Suppressor macrophage (primary cell): Measurements from ENCODE around the gene FAM118B.

Source experiments
- DNase-seq, 4 experiments: peaks; one replicate each; pipeline ENCODE4 v3.0.0-alpha.2; 2020 to 2022
- total RNA-seq, 17 experiments: gene quantifications; one replicate each; lab custom pipeline; 2026; ENCODE audit warnings: mixed read lengths in 6 of 17, inconsistent platforms in 3 of 17; lab: John Stamatoyannopoulos, UW

FAM118B gene
- 9.0 to 24.2 (median 17.3) reads per million in 17 experiments for total RNA-seq

DNA sequence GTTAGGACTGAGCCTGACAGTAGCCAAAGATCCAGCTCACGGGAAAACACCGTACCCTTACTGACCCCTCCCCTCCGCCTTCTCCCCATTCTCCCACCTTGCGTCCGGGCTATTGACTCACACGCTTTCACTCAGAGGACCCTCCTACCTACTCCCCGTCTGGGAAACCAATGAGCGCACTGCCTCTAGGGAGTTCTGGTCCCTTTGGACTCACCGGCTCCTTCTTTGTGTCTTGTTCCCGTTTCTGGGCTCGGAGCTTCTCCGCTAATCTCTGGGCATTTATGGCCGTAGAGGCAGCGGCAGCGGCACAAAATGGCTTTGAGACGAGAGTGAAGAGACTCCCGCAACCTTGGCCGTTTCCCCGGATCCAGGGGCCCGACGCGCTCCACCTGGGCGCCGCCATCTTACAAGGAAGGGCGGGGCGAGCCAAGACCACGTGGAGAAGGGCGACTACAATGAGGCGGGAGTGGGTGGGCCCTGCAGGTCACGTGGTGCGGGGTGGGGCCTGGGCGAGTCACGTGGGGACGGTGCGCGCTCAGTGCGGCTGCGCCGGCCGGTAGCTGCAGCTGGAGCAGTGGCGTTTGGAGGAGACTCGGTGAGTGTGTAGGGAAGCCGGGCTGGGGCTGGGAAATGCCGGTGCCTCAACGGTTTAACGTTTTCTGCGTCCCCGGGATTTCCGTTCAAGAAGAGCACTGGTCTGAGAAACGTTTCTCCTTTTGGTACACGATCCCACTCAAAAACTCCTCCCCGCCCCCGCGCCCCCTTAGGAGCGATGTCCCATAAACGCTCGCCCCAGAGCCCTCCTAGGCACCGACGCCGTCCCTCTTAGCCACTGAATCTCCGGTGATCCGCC, at the start of gene FAM118B, which contains the start of gene RPUSD4:
FAM118B (plus strand) TSS at position 547 of the 853 bp plus-strand sequence. CDS start 23,220 bp downstream, outside the sequence.
RPUSD4 (minus strand) TSS at position 415 of the 853 bp plus-strand sequence; CDS start at position 403, 12 bp downstream.
- DNase-seq = peak; percentile 98 to 99 (median 98)

DNA sequence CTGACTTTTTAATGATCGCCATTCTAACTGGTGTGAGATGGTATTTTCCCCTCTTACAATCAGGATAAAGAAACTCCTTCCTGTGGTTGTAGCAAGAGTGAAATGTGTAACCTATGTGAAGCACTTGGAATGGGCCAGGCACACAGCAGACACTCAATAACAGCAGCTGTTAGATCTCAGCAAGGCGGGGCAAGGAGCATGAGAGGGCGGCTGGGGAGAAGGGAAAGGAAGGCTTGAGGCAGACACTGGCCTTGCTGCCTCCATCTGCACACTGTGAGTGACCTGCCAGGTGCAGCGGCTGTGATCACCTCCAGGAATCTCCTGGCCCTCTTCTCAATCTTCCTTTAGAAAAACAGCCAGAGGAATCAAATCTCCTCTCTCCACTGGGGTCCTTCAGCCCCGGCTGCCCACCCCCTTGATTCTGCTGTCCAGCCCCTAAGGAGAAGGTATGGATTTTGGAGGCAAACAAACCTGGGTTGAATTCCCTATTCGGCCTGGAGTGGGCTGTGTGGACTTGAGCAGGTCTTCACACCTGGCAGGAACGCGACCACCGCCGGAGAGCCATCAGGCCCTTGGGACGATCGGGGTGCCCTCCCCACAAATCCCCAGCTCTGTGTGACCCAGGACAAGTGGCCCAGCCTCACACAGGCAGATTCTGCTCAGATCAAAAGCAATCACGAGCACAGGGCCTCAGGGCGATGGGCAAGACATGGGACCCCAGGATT, 49.1 kb upstream of the FAM118B start:
- no peak for DNase-seq

DNA sequence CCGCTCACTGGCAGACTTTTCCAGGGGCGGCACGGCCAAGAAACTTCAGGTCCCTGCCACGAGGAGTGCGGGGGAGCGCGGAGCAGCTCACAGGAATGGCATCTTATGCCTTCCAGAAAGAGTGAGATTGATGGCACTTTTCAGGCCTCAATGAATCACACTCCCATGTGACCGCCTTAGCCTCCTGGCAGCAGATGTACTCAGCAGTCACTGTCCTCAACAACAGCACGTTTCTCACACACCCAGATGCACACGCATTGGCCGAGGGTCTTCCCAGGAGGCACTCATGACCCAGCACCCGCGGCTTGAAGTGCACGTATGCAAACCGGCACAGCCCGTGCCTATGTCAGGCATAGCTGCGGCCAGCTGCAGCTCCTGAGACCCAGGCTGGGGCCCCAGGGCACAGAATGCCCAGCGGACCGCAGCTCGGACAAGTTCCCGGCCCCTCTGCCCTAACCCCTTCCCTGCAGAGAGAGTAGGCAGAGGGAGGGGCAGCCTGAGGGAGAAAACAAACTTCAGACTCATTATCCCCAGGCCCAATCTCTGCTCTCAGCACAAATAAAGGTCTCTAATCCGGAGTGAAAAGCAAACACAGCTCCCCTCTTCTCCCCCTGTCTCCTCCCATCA, 48.4 kb upstream of the FAM118B start:
- DNase-seq = no peak

DNA sequence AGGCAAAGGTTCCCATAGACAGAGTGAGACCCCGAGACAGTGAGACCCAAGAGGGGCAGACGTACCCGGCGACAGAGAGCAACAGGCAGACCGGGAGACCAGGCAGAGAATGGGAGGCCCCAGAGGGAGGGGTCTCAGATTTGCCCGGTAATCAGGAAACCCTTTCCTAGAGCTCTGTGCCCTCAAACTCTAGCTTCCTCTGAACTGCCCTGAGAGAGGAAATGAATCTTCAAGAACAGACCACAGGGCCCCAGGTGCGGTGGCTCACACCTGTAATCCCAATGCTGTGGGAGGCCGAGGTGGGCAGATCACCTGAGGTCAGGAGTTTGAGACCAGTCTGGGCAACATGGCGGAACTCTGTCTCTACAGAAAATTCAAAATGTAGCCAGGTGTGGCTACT, 47.8 kb upstream of the FAM118B start:
- DNase-seq = no peak

DNA sequence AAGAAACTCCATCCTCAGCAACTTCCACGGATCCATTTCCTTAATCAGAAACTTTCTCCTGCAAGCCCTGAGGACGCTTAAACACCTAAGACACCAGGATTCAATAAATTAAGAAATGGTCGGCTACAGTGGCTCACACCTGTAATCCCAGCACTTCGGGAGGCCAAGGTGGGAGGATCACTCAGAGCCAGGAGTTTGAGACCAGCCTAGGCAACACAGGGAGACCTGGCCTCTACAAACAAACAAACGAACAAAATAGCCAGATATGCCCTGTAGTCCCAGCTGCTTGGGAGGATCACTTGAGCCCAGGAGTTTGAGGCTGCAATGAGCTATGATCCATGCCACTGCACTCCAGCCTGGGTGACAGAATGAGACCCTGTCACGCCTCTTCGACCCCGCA, 46.8 kb upstream of the FAM118B start:
- DNase-seq = no peak

DNA sequence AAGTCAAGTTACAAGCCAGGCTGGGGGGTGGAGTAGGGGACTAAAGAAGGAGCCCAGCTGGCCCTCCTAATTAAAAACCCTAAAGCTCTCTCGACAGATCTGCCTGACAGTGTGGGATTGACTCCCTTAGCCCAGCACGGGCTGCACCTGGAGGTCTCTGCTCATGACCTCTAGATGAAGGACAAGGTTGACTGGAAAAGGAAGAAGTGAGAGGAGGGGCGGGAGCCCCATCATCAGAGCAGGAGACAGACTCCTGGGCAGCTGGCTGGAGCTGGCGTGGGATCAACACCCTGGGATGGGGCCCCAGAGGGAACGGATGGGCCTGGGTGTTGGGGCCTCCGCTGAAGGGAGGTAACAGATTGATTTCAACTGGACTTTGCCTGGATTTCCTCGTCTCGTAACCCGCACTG, 46.3 kb upstream of the FAM118B start:
- no peak for DNase-seq

DNA sequence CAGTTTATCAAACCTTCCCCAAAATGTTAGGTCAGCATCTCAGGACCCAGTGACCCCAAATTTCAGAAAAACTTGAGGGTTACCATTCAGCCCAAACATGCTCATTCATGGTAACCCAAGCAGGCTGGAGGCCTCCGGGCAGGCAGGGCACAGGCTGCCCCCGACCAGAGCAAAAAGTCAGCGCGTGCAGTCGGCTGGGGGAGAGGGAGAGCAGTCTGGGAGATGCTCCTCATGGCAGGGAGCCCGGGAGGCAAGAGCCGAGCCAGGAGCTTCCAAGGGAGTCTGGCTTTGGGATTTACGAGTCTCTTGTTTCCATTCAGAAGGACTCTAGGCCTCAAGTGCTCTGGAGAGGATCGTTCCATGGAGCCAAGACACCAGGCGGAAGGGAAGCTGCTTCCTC, 45.8 kb upstream of the FAM118B start:
- DNase-seq = no peak

DNA sequence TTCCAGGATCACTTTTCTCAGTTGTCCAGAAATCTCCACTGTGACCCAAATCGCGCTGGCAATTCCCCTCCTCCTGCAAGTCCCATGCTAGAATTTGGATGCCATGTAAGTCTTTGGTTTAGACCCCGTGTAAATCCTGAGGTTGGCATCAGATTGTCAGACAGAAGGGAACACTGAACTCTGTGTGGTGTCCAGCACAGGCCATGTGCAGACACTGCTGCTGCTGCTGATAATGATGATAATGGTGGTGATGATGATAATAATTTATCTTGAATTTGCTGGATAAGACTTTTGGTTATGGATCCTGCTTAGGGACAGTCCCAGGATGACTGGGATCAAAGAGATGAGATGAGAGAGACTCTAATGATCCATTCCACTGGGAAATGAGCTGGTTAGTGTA, 45.2 kb upstream of the FAM118B start:
- no peak for DNase-seq

DNA sequence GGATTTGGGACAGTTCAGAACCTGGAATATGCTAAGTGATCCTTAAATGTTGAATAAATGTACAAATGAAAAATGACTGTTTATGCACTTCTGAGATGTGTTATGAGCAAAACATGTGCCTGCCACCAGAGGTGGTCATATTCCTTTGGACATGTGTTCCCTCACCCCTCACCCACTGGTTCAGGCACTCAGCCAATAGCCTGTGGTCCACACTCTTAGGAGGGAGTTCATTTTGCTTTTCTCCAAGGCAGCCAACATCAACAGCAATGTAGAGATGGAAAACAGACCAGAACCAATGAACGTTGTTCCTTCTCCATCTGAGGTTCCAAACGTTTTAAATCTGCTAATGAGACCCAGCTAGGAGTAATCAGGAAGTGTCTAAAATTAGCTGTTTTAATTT, 44.1 kb upstream of the FAM118B start:
- DNase-seq = no peak

DNA sequence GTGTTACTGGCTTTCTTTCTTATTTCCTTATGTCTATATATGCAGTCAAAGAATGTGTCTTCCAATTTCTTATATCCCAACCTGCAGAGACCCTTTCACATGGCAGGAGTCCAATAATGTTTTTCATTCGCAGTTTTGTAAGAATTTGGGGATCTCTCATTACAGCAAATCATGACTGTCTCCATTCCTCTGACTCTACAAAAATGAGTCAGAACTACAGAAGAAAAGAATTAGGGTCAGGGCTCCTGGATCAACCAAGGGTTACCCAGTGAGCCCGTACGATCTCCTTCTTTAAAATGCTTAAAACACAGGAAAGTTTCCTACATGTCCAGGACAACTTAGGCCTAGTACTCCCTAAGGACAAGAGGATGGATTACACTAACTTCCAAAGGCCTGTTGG, 42.3 kb upstream of the FAM118B start:
- no peak for DNase-seq

DNA sequence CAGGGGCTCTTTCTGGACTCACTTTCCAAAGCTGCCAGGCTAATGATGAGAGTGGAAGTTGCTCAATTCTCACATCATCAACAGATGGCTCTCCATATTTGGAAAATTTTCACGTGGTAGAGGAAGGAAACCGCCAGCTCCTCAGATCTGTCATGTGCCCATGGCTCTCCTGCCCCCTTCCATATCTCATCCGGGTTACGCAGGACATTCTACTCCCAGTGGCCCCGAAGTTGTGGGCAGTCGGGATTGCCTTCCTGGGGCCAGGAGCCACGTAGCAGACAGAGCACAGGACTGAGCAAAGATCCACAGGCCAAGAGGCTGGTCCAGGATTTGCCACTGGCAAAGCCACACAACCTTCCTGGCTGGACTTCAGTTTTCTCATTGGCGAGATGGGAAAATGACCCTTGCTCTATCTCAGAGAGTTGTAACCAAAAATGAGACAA, 39.0 kb upstream of the FAM118B start:
- peak; percentile 59 to 83 (median 74) for DNase-seq

DNA sequence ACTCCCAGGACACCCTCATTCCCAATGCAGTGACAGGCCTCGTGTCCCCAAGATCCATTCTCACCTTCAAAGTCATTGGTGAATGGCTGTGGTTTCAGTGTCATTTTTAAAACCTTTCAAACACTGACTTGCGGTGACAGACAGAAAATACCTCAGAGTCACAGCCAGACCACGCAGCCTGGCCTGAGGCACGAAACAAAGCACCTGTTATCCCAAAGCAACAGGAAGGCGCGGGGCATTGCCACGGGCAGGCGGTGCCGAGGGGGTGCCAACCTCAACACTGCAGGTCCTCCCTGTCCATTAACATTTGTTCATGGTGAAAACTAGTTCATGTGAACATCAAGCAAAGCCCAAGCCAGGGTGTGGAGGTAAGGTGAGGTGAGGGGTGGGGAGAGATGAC, 38.3 kb upstream of the FAM118B start:
- DNase-seq = no peak

DNA sequence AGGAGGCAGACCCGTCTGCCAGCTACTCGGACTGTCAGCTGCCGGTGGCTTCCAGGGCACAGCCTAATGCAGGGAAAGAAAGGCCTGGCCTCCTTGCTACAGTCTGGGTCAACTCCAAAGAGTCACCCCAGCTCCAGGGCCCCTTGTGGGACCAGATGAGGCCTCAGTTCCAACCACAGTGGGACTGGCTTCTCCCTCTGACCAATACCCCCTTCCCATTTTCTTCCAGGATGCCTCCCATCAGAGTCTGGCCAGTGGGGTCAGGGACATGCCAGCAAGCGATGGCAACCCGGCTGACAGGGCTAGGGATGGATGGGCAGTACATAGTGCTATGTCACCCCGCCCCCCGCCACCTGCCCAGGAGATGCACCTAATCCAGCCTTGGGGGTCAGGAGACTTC, 36.8 kb upstream of the FAM118B start:
- no peak for DNase-seq

DNA sequence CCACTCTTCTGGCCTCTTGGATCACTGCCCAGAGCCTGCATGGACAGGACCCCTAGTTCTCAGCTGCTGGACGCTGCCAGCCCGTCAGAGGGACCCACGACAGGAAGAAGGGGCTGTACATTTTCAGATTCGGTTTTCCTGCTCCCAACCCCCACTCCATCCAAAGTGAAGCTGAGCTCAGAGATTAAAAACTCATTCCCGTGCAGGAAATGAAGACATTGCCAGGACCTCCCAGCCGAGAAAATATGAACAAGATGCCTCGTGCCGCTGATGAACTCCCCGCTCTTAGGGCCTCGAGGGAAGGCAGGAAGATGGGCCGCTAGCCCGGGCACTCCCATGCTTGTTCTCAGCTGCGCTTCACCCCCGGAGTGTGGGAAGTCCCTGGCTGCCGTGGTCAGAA, 36.2 kb upstream of the FAM118B start:
- DNase-seq = no peak

DNA sequence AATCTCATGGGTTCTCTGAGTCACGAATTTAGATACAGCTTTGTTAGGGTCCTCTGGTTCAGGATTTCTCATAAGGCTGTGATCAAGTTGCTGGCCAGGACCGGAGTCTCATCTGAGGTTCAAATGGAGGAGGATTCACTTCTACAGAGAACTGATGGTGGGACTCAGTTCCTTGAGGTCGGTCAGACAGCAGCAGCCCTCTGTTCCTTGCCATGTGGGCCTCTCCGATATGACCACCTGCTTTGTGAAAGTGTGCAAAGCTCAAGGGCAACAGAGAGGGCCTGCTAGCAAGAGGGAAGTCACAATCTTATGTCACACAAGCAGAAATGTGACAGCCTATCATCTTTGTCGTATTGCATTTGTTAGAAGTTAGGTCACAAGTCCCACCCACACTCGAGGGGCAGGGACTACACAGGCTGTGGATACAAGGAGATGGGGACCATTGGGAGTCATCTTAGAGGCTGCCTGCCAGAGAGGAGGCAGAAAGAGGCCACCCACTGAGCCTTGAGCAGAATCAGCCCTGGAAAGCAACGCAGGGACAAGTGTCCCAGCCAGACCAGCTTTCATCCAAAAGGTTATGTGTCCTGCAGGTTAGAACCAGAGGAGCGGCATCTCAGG, 34.6 kb upstream of the FAM118B start:
- no peak for DNase-seq

DNA sequence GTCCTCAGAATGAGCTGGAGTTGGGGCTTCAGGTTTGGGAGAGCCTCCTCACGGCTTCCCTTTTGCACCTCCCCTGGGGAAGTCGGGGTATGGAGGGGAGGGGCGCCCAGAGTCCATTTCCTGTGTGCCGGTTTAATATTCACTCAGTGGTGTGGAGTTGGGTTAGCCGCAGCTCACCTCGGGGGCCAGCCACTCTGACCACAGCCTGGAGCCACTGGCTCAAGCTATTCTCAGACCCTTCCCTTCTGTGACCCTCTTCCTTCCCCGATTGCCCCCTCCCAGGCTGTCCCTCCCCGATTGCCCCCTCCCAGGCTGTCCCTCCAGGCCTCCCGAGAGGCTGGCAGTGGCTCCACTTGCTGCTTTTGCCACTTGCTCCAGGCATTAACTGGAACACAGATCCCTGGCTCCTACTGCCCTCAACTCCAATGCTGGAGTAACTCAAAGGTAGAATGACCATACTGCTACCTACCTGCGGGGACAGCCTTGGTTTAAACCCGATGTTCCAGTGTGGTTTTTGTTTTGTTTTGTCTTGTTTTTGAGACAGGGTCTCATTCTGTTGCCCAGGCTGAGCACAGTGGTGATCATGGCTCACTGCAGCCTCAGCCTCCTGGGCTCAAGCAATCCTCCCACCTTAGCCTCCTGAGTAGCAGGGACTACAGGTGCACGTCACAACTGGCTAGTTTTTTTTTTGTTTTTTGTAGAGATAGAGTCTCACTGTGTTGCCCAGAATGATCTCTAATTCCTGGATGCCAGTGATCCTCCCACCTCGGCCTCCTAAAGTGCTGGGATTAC, 29.4 kb upstream of the FAM118B start:
- DNase-seq = no peak

DNA sequence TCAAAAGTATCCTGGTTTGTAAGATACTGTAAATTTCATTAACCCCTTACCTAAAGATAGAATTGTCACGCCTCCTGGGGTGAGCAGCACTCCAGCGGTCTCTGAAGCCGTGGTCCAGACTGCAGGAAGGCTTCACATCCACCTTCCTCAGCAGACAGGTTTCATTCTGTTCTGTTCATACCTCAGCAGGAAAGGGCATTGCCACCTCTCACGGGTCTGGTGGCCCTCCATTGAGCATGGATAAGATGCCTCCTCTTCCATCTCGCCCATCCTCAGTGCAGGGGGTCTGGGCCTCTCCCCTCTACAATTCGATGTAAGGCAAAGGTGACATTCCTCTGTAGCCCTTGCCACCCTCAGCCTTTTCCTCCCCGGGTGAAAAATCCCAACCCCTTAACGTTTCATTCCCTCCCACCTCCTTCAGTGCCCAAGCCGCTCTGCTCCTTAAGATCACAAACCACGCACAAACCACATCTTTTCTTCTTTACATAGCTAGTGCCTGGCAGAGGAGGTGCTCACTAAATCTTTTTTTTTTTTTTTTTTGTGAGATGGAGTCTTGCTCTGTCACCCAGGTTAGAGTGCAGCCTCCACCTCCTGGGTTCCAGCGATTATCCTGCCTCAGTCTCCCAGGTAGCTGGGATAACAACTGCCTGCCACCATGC, 28.7 kb upstream of the FAM118B start:
- no peak for DNase-seq

DNA sequence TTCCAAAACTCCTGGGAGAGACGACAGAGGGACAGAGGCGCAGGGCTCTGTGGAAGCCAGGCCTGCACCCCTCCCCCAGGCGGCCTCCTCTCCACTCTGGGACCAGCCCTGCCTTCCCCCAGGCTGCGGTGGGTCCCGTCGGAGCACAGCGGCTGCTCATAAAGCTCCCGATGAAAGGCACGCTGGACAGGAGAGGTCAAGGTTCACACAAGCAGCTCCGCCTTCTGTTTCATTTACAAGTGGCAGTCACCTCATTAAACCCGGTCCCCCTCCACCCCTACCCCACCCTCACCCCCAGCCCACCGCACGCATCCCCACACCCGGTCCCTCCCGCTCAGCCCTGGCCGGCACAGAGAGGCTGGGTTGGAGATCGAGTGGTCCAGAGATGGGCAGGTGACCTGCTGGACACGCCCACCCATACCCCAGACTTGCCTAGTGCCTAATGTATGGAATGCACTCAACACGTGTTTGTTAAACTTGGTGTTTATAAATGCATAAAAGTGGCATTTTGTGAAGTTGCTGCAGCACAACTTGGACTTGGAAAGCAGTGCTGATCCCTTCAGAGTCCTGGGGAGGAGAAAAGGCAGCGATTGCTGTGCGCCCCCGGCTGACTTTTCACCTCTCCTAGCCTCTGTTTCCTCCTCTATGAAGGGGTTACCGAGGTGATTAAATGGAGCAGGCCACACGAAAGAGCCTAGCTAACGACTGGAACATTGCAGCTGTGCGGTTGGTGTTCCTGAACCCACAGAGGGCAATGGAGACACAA, 26.1 kb upstream of the FAM118B start:
- DNase-seq = no peak

DNA sequence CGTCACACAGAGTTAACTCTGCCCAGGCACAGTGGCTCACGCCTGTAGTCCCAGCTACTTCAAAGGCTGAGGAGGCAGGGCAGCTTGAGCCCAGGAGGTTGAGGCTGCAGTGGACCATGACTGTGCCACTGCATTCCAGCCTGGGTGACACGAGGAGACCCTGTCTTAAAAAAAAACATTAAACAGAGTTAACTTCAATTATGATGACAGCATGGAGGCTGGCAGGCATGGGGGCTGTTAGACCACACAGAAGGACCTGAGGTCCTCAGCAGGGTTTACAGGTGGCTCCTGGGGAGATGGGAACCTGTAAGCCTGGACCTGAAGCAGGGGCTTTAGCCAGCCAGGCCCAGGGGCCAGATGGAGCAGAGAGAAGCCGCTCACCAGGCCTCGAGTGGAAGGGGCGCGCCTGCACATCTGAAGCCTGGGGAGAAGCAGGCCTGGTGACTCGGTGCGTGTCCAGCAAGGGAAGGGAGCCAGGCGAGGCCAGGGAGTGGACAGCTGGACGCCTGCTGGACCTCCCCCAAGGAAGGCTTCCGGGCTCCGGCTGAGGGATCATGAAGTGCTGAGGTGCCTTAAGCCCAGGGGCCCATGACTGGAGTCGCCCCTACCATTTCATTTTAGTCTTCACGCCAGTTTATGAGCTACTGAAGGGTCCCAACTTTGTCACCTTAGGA, 25.4 kb upstream of the FAM118B start:
- no peak for DNase-seq
